Body of pancreas (tissue), 4 donors: ENCODE data around the gene RSPH9. TPM values are rescaled to one million over a fixed set of nuclear protein-coding genes. Genes with fewer than 3 reads are reported as not detected.

Experiments
- ATAC-seq: fragments of 150-250 bp; one replicate; pipeline ENCODE4 v1.9.1; 2016
- DNase-seq, 4 donors: peaks; one replicate each; pipeline ENCODE4 v3.0.0-alpha.2; 2019
- H3K27ac ChIP-seq, 4 donors: fragments of 200-600 bp; sonication (generic); 1 replicate in 3 of 4; 2 replicates in 1 of 4; pipeline versions ENCODE4 v1.5.1 to v1.6.1; 2016 to 2019; ENCODE audit warnings: mild to moderate bottlenecking in 1 of 4, mixed read lengths in 1 of 4, moderate library complexity in 1 of 4
- H3K27me3 ChIP-seq, 2 donors: fragments of 200-600 bp; sonication (generic); one replicate each; pipeline ENCODE4 v1.6.0; 2016; ENCODE audit warnings: mild to moderate bottlenecking in 1 of 2
- H3K36me3 ChIP-seq, 2 donors: fragments of 200-600 bp; sonication (generic); replicated peaks in 1 of 2; 2 replicates each; pipeline ENCODE4 v1.5.1; 2016; ENCODE audit warnings: low read depth in 2 of 2; ENCODE audit not compliant: insufficient read depth in 1 of 2
- H3K4me1 ChIP-seq: fragments of 200-600 bp; sonication (generic); one replicate; pipeline ENCODE4 v1.6.0; 2016
- H3K4me3 ChIP-seq, 2 donors: fragments of 200-600 bp; sonication (generic); 1 replicate in 1 of 2; 2 replicates in 1 of 2; pipeline ENCODE4 v1.5.1; 2016 to 2019
- H3K9me3 ChIP-seq, 3 donors: fragments of 200-600 bp; sonication (generic); 1 replicate in 2 of 3; 2 replicates in 1 of 3; pipeline ENCODE4 v1.5.1; 2016
- CTCF ChIP-seq, 7 experiments: fragments of 450-650 bp in 4 of 7; fragments of 200-600 bp in 3 of 7; sonication (generic) in 3 of 7; IDR thresholded peaks; one replicate each; pipeline ENCODE4 v1.5.1; 2016 to 2019; ENCODE audit warnings: antibody characterized with exemption in 7 of 7
- POLR2A ChIP-seq, 3 donors: fragments of 450-650 bp; IDR thresholded peaks; one replicate each; pipeline ENCODE4 v1.6.1; 2016; ENCODE audit warnings: antibody characterized with exemption in 3 of 3, mild to moderate bottlenecking in 2 of 3
- WGBS, 2 donors: methylation state at CpG; one replicate each; pipeline ENCODE4 v1.1.5; 2017; 5-methylcytosine and 5-hydroxymethylcytosine counted together
- intact Hi-C: fragments of 100-400 bp; cut with DNase I; formaldehyde crosslinking; loops from one replicate; pipeline ENCODE4 v1.15.1; 2023
- total RNA-seq, 2 donors: library from RNA; depleted of rRNA; stranded (reverse); fragments of >200 nt; gene quantifications; one replicate each; pipeline ENCODE4 v1.1.0, GENCODE V29; 2016

Gene RSPH9
- total RNA-seq, 2 donors from 2014 or later: not detected

DNA sequence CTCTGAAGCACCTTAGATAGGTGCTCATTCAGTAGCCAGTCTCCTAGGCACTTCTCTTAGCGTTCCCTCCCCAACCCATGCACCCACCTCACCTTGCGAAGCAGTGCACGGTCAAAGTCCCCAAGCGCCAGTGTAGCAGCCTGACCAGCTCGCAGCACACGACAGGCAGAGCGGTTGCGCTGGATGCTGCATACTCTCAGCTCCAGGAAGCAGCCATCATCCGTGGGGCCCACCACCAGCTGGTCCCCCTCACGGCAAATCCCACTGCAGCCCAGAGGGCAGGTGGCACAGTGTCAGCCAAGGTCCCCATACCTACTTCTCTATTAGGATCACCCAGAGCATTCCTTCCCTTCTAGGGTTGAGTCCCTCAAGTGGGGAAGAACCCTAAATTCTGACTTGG is 22.3 kb upstream of the RSPH9 start:
- TF ChIP-seq POLR2A (IDR thresholded peaks at IDR 0.05) (no peak), CTCF (IDR thresholded peaks at IDR 0.05) (no peak)
- H3K36me3 ChIP-seq: peaks cover 0 to 23% of the 10 kb centered on the region in 2 donors
- peaks cover 14% of the 10 kb centered on the region for H3K4me1 ChIP-seq
- 94 to 97% methylated on average over 3 to 10 of the region's 10 CpGs for WGBS, 2 donors
- no peak overlapping the region for H3K27ac ChIP-seq
- ATAC-seq (no peak), DNase-seq (no peak)
- intact Hi-C loops: no loop called here
- H3K27me3 ChIP-seq: no peaks in the 10 kb centered on the region
- H3K9me3 ChIP-seq: no peaks in the 10 kb centered on the region
- no peak overlapping the region for H3K4me3 ChIP-seq

DNA sequence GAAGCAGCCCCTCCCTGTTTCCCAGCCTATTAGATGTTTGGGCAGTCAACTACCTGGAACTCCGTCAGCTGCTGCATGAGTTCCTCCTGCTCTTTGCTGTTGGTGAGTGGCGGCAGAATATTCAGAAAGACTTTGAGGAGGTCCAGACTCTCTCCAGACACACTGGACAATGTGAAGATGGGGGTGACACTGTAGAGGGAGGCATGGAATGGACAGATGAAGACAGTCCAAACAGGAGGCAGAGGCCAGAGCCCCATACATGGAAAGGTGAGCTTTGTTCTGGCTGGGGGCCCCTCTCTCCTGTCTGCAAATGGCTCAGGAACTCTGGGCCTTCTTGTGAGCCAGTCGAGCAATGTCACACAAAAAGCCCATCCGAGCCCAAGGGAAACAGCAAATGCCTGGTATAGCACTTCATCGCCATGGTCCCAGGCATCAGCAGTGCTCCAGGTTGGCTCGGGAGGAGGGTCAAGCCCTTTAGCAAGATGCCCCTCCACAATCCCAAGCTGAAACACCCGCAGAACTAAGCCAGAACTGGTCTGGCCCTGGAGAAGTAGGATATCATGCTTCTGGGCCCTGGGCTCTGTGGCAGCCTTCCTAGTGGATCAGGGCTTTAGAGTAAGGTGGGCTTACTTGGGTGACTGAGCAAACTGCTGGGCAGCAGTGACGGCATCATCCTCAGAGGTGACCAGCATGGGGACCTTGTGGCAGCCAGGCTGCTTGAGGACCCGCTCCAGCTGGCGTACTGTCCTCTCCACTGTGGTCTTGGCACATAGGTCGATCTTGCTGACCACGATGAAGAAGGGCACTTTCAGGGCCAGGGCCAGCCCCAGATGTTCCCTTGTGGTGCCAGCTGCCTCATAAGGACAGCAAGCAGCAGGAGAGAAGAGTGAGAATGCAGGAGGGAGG is 20.7 kb upstream of the RSPH9 start:
- Histone ChIP-seq H3K9me3 (no peaks in the 10 kb centered on the region), H3K36me3 (peaks cover 0 to 23% of the 10 kb centered on the region in 2 donors), H3K27ac (no peak overlapping the region), H3K4me1 (peaks cover 20% of the 10 kb centered on the region), H3K4me3 (no peak overlapping the region), H3K27me3 (no peaks in the 10 kb centered on the region)
- DNase-seq (no peak), ATAC-seq (no peak)
- intact Hi-C loops: no loop called here
- 80 to 83% methylated on average over 7 to 10 of the region's 12 CpGs for WGBS, 2 donors
- TF ChIP-seq CTCF (IDR thresholded peaks at IDR 0.05): no peak
- no peak for TF ChIP-seq POLR2A (IDR thresholded peaks at IDR 0.05)

DNA sequence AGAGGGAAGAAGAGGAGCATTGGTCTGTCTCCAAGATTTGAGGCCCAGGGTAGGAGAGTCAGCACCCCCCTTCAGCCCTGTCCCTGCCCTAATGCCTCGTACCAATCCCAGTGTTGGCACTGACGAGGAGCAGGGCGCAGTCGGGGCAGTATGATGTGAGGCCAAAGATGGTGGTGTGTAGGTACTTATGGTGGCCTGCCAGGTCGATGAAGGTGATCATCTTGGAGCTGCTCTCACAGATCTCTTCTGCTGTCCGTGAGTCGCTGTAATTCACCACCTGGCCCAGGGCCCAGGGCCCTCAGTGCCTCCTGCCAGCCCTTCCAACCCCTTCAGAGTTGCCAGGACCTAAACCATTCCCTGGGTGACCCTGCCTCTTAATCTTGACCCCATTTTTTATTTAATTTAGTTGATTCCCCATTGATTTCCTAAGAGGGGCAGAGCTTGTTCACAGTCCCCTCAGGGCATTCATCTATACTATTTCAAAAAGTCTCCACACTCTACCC is 20.0 kb upstream of the RSPH9 start:
- Histone ChIP-seq H3K9me3 (no peaks in the 10 kb centered on the region), H3K27me3 (no peaks in the 10 kb centered on the region), H3K4me3 (no peak overlapping the region), H3K27ac (no peak overlapping the region), H3K4me1 (peaks cover 20% of the 10 kb centered on the region), H3K36me3 (peaks cover 0 to 23% of the 10 kb centered on the region in 2 donors)
- TF ChIP-seq CTCF (IDR thresholded peaks at IDR 0.05): no peak
- no peak for TF ChIP-seq POLR2A (IDR thresholded peaks at IDR 0.05)
- ATAC-seq (no peak), DNase-seq (no peak)
- intact Hi-C loops: no loop called here
- WGBS, 2 donors: 82 to 86% methylated on average over 5 to 7 of the region's 7 CpGs

DNA sequence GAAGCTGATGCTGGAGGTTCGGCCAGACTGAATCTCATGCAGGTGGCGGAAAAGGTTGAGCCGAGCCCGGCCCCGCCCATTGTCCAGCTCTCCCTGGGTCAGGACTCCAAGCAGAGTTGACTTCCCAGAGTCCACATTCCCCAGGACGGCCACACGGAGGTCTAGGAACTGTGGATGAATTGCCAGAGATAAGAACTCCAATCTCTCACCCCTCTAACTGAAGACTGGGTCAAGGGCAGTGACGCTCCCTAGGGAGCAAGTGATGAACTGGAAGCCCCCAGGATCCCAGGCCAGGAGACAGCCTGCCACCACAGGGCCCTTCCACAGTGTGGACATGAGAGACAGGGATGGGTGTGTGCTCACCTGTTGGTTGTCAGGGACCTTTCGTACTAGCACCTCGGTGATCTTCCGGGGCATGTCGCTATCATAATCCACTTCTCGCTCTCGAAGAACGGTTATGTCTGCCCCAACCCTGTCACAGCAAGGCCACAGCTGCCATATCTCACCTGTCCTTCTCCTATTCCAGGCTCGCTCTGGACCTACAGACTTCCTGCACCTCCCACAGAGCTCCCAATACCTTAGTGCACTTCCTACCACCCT is 19.3 kb upstream of the RSPH9 start:
- H3K4me3 ChIP-seq: no peak overlapping the region
- TF ChIP-seq CTCF (IDR thresholded peaks at IDR 0.05) (no peak), POLR2A (IDR thresholded peaks at IDR 0.05) (no peak)
- no peak for ATAC-seq
- WGBS, 2 donors: 89 to 92% methylated on average over 13 to 16 of the region's 16 CpGs
- no peaks in the 10 kb centered on the region for H3K27me3 ChIP-seq
- no peak overlapping the region for H3K27ac ChIP-seq
- no peak for DNase-seq
- H3K36me3 ChIP-seq: peaks cover 0 to 23% of the 10 kb centered on the region in 2 donors
- intact Hi-C loops: no loop called here
- peaks cover 24% of the 10 kb centered on the region for H3K4me1 ChIP-seq
- H3K9me3 ChIP-seq: no peaks in the 10 kb centered on the region
